NCI-H1417 (cell line): ENCODE measurements around the gene CLPTM1.
"Not testable (repeated sequence)": the region's sequence is repeated elsewhere in the genome, so short reads cannot be mapped to it uniquely, and the experiment has no call there.

Source experiments
- DNase-seq, 3 experiments: peaks; one replicate each; lab custom pipeline; 2025; lab: John Stamatoyannopoulos, UW

CLPTM1 gene

GRCh38 chr19:44954649-44955504, at the start of gene CLPTM1:
CLPTM1 (plus strand) TSS chr19:44955380; CDS start chr19:44955396, 16 bp downstream.
- DNase-seq, result peak; percentile 97 to 98 (median 98)

- peak in 2 of 3 experiments; percentile 10 to 25 for DNase-seq
These were observed 49.6 kb upstream of the CLPTM1 start, which contains the start of gene APOE for GRCh38 chr19:44905437-44906160. APOE (plus strand) TSS chr19:44905796; CDS start chr19:44906625, 829 bp downstream.

DNA sequence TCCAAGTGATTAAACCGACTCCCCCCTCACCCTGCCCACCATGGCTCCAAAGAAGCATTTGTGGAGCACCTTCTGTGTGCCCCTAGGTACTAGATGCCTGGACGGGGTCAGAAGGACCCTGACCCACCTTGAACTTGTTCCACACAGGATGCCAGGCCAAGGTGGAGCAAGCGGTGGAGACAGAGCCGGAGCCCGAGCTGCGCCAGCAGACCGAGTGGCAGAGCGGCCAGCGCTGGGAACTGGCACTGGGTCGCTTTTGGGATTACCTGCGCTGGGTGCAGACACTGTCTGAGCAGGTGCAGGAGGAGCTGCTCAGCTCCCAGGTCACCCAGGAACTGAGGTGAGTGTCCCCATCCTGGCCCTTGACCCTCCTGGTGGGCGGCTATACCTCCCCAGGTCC, 47.6 kb upstream of the CLPTM1 start:
- DNase-seq, result no peak

DNA sequence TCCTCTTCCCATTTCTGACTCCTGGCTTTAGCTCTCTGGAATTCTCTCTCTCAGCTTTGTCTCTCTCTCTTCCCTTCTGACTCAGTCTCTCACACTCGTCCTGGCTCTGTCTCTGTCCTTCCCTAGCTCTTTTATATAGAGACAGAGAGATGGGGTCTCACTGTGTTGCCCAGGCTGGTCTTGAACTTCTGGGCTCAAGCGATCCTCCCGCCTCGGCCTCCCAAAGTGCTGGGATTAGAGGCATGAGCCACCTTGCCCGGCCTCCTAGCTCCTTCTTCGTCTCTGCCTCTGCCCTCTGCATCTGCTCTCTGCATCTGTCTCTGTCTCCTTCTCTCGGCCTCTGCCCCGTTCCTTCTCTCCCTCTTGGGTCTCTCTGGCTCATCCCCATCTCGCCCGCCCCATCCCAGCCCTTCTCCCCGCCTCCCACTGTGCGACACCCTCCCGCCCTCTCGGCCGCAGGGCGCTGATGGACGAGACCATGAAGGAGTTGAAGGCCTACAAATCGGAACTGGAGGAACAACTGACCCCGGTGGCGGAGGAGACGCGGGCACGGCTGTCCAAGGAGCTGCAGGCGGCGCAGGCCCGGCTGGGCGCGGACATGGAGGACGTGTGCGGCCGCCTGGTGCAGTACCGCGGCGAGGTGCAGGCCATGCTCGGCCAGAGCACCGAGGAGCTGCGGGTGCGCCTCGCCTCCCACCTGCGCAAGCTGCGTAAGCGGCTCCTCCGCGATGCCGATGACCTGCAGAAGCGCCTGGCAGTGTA, 46.9 kb upstream of the CLPTM1 start:
- no peak for DNase-seq

- no peak for DNase-seq
These were observed 46.3 kb upstream of the CLPTM1 start for GRCh38 chr19:44908836-44909261.

DNA sequence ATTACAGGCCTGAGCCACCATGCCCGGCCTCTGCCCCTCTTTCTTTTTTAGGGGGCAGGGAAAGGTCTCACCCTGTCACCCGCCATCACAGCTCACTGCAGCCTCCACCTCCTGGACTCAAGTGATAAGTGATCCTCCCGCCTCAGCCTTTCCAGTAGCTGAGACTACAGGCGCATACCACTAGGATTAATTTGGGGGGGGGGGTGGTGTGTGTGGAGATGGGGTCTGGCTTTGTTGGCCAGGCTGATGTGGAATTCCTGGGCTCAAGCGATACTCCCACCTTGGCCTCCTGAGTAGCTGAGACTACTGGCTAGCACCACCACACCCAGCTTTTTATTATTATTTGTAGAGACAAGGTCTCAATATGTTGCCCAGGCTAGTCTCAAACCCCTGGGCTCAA, 45.4 kb upstream of the CLPTM1 start:
- DNase-seq, result no peak

DNA sequence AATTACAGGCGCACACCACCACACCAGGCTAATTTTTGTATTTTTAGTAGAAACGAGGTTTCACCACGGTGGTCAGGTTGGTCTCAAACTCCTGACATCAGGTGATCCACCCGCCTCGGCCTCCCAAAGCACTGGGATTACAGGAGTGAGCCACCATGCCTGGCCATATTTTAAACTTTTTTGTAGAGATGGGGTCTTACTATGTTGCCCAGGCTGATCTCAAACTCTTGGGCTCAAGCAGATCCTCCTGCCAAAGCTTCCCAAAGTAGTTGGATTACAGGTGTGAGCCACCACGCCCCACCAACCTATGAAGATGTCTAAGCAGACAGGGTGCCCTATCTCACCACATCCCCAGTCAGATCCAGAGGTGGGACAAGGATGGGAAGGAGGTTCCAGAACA, 43.3 kb upstream of the CLPTM1 start:
- not testable (repeated sequence) for DNase-seq

DNA sequence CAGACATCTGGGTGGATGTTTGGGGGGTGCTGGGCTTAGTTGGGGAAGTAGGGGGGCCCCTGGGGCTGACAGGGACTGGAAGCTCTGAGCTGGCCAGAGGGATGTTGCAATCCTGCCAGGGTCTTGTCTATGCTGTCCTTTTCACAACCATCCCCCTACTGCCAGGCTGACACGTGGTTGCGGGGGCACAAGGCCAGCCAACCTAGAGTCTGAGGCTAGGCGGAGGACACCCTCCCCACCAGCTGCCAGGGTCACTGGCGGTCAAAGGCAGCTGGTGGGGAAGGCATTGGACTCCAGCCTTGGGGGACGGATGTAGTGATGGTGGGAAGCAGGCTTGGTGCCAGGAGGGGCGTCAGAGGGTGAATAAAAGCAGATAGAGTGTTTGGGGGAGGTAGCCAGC, 42.3 kb upstream of the CLPTM1 start:
- DNase-seq, result no peak

DNA sequence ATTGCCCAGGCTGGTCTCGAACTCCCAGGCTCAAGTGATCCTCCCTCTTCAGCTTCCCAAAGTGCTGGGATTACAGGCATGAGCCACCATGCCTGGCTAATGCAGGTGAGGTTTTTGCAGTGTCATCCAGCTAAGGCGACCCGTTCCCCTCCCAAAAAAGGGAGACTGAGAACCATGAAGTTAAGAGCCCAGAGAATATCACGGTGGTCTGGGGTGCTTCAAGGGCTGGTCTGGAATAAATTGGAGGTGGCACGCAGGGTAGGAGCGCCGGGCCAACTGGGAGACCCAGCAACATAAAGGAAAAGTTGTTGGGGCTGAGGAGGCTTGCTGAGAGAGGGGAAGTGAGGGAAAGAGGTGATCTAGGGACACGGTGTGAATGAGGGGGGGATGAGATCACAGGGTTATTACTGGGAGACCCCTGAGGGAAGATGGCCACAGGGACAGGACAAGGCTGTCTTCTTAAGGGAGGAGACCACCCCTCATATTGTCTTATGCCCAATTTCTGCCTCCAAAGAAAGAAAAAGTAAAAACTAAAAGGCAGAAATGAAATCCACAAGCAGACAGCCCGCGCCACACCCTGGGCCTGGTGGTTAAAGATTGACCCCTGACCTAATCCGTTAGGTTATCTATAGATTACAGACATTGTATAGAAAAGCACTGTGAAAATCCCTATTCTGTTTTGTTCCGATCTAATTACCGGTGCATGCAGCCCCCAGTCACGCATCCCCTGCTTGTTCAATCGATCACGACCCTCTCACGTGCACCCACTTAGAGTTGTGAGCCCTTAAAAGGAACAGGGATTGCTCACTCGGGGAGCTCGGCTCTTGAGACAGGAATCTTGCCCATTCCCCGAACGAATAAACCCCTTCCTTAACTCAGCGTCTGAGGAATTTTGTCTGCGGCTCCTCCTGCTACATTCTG, 41.4 kb upstream of the CLPTM1 start:
- not testable (repeated sequence) for DNase-seq

DNA sequence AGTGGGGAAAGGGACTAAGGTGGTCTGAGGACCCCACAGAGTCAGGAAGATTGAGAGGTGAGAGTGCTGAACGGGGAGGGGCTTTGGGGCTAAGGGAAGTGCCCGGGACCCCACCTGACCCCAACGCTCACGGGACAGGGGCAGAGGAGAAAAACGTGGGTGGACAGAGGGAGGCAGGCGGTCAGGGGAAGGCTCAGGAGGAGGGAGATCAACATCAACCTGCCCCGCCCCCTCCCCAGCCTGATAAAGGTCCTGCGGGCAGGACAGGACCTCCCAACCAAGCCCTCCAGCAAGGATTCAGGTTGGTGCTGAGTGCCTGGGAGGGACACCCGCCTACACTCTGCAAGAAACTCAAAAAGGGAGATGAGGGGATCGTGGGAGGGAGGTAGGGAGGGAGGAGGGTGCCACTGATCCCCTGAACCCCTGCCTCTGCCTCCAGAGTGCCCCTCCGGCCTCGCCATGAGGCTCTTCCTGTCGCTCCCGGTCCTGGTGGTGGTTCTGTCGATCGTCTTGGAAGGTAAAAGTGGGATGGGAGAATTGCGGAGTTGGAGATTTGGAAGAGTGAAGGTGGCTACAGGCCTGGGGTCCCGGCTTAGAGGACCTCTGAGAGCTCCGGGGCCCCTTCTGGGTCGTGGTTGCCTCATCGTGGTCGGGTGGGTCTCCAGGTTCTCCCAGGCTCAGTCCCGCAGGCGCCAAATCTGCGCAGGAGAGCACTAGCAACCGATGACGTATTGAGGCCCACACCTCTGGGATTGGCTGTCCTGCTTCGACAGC, 40.6 kb upstream of the CLPTM1 start, which contains the start of gene APOC1:
Gene APOC1, plus strand, starts transcription at position 176 of the 774 bp plus-strand sequence. Its CDS starts 284 bp downstream, at position 460.
- DNase-seq, result peak; percentile 65 to 87 (median 86)

GRCh38 chr19:44924243-44924725, 30.9 kb upstream of the CLPTM1 start:
- DNase-seq, result no peak

DNA sequence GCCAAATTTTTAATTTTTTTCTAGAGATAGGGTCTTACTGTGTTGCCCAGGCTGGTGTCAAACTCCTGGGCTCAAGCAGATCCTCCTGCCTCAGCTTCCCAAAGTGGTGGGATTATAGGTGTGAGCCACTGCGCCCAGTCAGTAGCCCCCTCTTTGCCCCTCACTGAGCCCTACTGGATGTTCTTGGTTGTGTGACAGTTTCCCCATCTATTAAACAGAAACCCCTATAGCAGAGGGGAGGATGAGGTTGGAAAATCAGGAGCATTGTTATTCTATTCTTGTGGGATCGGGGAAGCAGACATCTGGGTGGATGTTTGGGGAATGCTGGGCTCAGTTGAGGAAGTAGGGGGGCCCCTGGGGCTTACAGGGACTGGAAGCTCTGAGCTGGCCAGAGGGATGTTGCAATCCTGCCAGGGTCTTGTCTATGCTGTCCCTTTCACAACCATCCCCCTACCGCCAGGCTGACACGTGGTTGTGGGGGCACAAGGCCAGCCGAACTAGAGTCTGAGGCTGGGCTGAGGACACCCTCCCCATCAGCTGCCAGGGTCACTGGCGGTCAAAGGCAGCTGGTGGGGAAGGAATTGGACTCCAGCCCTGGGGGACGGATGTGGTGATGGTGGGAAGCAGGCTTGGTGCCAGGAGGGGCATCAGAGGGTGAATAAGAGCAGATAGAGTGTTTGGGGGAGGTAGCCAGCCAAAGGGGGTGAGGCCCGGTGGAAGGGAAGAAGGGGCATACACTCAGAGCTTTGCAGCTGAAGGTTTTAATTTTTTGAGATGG, 29.9 kb upstream of the CLPTM1 start:
- DNase-seq, result no peak

GRCh38 chr19:44926245-44927077, 28.7 kb upstream of the CLPTM1 start:
- DNase-seq, result not testable (repeated sequence)

DNA sequence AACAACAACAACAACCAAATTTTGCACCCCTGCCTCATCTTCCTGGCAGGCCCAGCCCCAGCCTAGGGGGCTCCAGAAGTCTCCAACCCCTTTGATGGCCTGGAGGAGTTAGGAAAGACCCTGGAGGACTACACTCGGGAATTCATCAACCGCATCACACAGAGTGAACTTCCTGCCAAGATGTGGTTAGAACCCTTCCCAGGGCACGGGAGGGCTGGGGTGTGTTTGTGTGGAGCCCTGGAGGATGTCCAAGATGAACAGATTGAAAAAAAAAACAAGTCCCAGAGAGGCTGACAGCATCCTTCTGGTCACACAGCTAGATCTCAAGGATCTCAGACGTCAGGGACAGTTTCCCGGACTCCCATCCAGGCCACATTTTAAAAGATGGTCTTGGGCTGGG, 27.4 kb upstream of the CLPTM1 start:
- no peak for DNase-seq

- no peak for DNase-seq
These were observed 25.1 kb upstream of the CLPTM1 start for GRCh38 chr19:44930088-44930487.

DNA sequence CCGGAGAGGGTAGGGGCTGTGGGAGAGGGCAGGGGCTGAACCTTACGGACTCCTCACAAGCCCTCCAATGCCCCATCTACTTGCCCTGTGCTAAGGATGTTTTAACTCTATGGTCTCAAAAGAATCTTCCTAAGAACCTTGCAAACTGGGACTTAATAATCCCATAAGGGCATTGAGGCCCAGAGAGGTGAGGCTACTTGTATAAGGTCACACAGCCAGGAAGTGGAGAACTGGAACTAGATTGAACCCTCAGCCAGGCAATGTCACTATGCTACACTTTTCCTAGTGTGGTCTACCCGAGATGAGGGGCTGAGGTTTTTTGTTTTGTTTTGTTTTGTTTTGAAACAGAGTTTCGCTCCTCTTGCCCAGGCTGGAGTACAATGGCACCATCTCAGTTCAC, 23.6 kb upstream of the CLPTM1 start:
- no peak for DNase-seq

- no peak for DNase-seq
These were observed 15.5 kb upstream of the CLPTM1 start for GRCh38 chr19:44939668-44940067.

DNA sequence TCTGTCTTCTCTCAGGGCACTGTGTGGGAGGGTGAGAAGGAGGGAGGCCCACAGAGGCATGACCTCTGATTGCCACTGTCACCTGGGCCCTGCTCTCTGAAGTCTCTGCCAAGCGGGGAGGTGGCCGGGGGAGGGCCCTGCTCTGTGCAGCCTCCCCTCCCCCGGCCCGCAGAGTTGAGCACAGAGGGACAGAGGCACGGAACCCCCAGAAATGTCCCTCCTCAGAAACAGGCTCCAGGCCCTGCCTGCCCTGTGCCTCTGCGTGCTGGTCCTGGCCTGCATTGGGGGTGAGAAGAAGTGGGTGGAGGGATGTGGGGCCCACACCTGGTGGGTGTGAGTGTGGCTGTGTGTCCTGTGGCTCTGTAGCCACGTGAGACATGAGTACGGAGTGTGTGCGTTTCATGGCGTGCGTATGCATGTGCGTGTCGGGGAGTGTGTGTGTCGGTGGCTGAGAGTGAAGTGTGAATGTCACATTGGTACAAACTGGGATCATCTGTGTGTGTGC, 13.1 kb upstream of the CLPTM1 start, which contains the start of gene APOC4:
Gene APOC4, plus strand, starts transcription at position 171 of the 505 bp plus-strand sequence. Its CDS starts 41 bp downstream, at position 212.
- DNase-seq, result no peak
